ENCODE data around the gene APBB2. TPM values are rescaled to one million over a fixed set of nuclear protein-coding genes. Genes with fewer than 3 reads are reported as not detected.
A peak's percentile ranks its signal among the peaks of the same experiment; 100 is the strongest.

The APBB2 gene
- total RNA-seq, 2 donors from 2014 or later = 37.3 to 75.3 TPM

GRCh38 chr4:41215155-41215554 is 813 bp upstream of the APBB2 start:
- Histone ChIP-seq H3K9me3 (no peaks in the 10 kb centered on the region), H3K36me3 (no peaks in the 10 kb centered on the region), H3K4me3 (no peak overlapping the region), H3K27me3 (no peaks in the 10 kb centered on the region), H3K27ac (peak overlapping the region; percentile 87 to 96), H3K4me1 (peaks cover 0 to 50% of the 10 kb centered on the region in 2 donors)
- no peak for TF ChIP-seq CTCF (IDR thresholded peaks at IDR 0.05)
- DNase-seq (ENCODE audit: low spot score) = no peak

- Histone ChIP-seq H3K27me3 (no peaks in the 10 kb centered on the region), H3K4me3 (peak overlapping the region in 1 of 2 donors; percentile 89), H3K36me3 (no peaks in the 10 kb centered on the region), H3K4me1 (peaks cover 0 to 50% of the 10 kb centered on the region in 2 donors), H3K27ac (peak overlapping the region; percentile 87 to 96), H3K9me3 (no peaks in the 10 kb centered on the region)
- DNase-seq (ENCODE audit: low spot score) = no peak
- peak in 1 of 2 donors; percentile 16 for TF ChIP-seq CTCF (IDR thresholded peaks at IDR 0.05)
Observed at GRCh38 chr4:41214825-41215146, 444 bp upstream of the APBB2 start.

- Histone ChIP-seq H3K4me1 (peaks cover 0 to 57% of the 10 kb centered on the region in 2 donors), H3K27me3 (no peaks in the 10 kb centered on the region), H3K9me3 (no peaks in the 10 kb centered on the region), H3K4me3 (peak overlapping the region; percentile 88 to 89), H3K27ac (peak overlapping the region; percentile 87 to 96), H3K36me3 (no peaks in the 10 kb centered on the region)
- TF ChIP-seq CTCF (IDR thresholded peaks at IDR 0.05) = peak in 1 of 2 donors; percentile 6
- DNase-seq (ENCODE audit: low spot score) = no peak
Observed at GRCh38 chr4:41213625-41214135, 662 bp downstream of the APBB2 start.

GRCh38 chr4:41212616-41213203 is 1.6 kb downstream of the APBB2 start:
- no peaks in the 10 kb centered on the region for H3K36me3 ChIP-seq
- H3K4me1 ChIP-seq = peaks cover 0 to 57% of the 10 kb centered on the region in 2 donors
- peak overlapping the region in 1 of 2 donors; percentile 87 for H3K27ac ChIP-seq
- no peaks in the 10 kb centered on the region for H3K27me3 ChIP-seq
- H3K4me3 ChIP-seq = peak overlapping the region; percentile 88 to 89
- no peak for DNase-seq (ENCODE audit: low spot score)
- TF ChIP-seq CTCF (IDR thresholded peaks at IDR 0.05) = peak; percentile 21 to 83
- no peaks in the 10 kb centered on the region for H3K9me3 ChIP-seq

- no peak for DNase-seq (ENCODE audit: low spot score)
- TF ChIP-seq CTCF (IDR thresholded peaks at IDR 0.05) = no peak
- peaks cover 0 to 57% of the 10 kb centered on the region in 2 donors for H3K4me1 ChIP-seq
- H3K27me3 ChIP-seq = no peaks in the 10 kb centered on the region
- H3K4me3 ChIP-seq = peak overlapping the region; percentile 5 to 89
- H3K27ac ChIP-seq = no peak overlapping the region
- no peaks in the 10 kb centered on the region for H3K9me3 ChIP-seq
- no peaks in the 10 kb centered on the region for H3K36me3 ChIP-seq
Observed at GRCh38 chr4:41211951-41212615, 2.3 kb downstream of the APBB2 start.

All from right atrium auricular region (tissue), 2 donors.